A549 (cell line): ENCODE data around the gene ADAM30. TPM values are rescaled to one million over a fixed set of nuclear protein-coding genes. Genes with fewer than 3 reads are reported as not detected.

ENCODE experiments used
- ATAC-seq, 2 experiments: fragments of 200-7000 bp in 1 of 2; fragments of >200 bp in 1 of 2; cut with Nextera tagmentation in 1 of 2; cut with Tn5 transposase in 1 of 2; 3 replicates each; pipeline versions ENCODE4 v1.8.0 to v1.9.1; 2018 to 2020; ENCODE audit warnings: mild to moderate bottlenecking in 1 of 2, moderate library complexity in 1 of 2
- CTCF ChIA-PET: fragments of 300-600 bp; sonication (Branson Sonifier 250); formaldehyde crosslinking; extraction: SDS; loops from one replicate; lab custom pipeline; 2021; ENCODE audit warnings: antibody characterized with exemption, inconsistent platforms; lab: Yijun Ruan, JAX
- POLR2A ChIA-PET: fragments of 350-600 bp; formaldehyde crosslinking; extraction: SDS; loops from one replicate; lab custom pipeline; 2021; ENCODE audit warnings: antibody characterized with exemption, inconsistent platforms; lab: Yijun Ruan, JAX
- DNase-seq, 2 experiments: peaks; one replicate each; pipeline versions ENCODE4 v3.0.0 to v3.0.0-alpha.2; 2011 to 2016; ENCODE audit warnings: low read depth in 1 of 2, low spot score in 1 of 2
- FAIRE-seq: peaks from 2 replicates; lab custom pipeline; 2011; peaks lifted over from hg19 to GRCh38; lab: Jason Lieb, UNC
- H3K27ac ChIP-seq, 2 experiments: fragments of >200 bp; sonication (Bioruptor Twin); formaldehyde crosslinking; 3 replicates each; pipeline ENCODE4 v1.5.1; 2016 to 2017
- H3K4me1 ChIP-seq: fragments of >200 bp; sonication (Bioruptor Twin); formaldehyde crosslinking; 3 replicates; pipeline ENCODE4 v1.6.1; 2016
- H3K4me2 ChIP-seq: fragments of >200 bp; sonication (Bioruptor Twin); formaldehyde crosslinking; 3 replicates; pipeline ENCODE4 v1.6.1; 2016
- H3K4me3 ChIP-seq: fragments of >200 bp; sonication (Bioruptor Twin); formaldehyde crosslinking; 3 replicates; pipeline ENCODE4 v1.5.1; 2016
- H3K9me3 ChIP-seq: fragments of >200 bp; sonication (Bioruptor Twin); formaldehyde crosslinking; 3 replicates; pipeline ENCODE4 v1.6.1; 2016
- CBX2 ChIP-seq: fragments of 200-600 bp; sonication (generic); IDR thresholded peaks from 2 replicates; pipeline ENCODE4 v1.6.1; 2016; ENCODE audit warnings: low read depth, mild to moderate bottlenecking, borderline replicate concordance
- CBX8 ChIP-seq: fragments of 200-600 bp; sonication (generic); IDR thresholded peaks from 2 replicates; pipeline ENCODE4 v1.6.1; 2016
- CHD2 ChIP-seq: fragments of 150-350 bp; IDR thresholded peaks from 2 replicates; pipeline ENCODE4 v1.6.1; 2014; ENCODE audit warnings: low read length; ENCODE audit not compliant: partially characterized antibody
- EHF ChIP-seq: fragments of 250-450 bp; sonication (Bioruptor Pico); IDR thresholded peaks from 2 replicates; pipeline ENCODE4 v1.5.0; 2020; ENCODE audit warnings: mild to moderate bottlenecking
- EHMT2 ChIP-seq: fragments of 200-600 bp; sonication (generic); IDR thresholded peaks from 2 replicates; pipeline ENCODE4 v1.6.1; 2016; ENCODE audit warnings: antibody characterized with exemption, low read depth, mild to moderate bottlenecking, moderate library complexity
- EP300 ChIP-seq, 2 experiments: fragments of >200 bp; sonication (Bioruptor Twin); formaldehyde crosslinking; IDR thresholded peaks; 2 replicates in 1 of 2; 3 replicates in 1 of 2; pipeline ENCODE4 v1.6.1; 2016 to 2017
- FOSB ChIP-seq: fragments of 250-450 bp; sonication (Bioruptor Pico); IDR thresholded peaks from 2 replicates; pipeline ENCODE4 v1.5.0; 2020; ENCODE audit warnings: mild to moderate bottlenecking, moderate library complexity
- HDAC2 ChIP-seq: fragments of 200-600 bp; sonication (generic); IDR thresholded peaks from 2 replicates; pipeline ENCODE4 v1.6.1; 2016
- HEYL ChIP-seq: fragments of 250-450 bp; sonication (Bioruptor Pico); IDR thresholded peaks from 2 replicates; pipeline ENCODE4 v1.8.0; 2021; ENCODE audit warnings: mild to moderate bottlenecking, moderate library complexity
- HOXB5 ChIP-seq: fragments of 250-450 bp; sonication (Bioruptor Pico); IDR thresholded peaks from 2 replicates; pipeline ENCODE4 v1.5.0; 2020; ENCODE audit warnings: mild to moderate bottlenecking, moderate library complexity
- KDM1A ChIP-seq: fragments of 200-600 bp; sonication (generic); IDR thresholded peaks from 2 replicates; pipeline ENCODE4 v1.6.1; 2016; ENCODE audit warnings: low read depth, mild to moderate bottlenecking
- NR3C1 ChIP-seq: fragments of >200 bp; sonication (Bioruptor Twin); formaldehyde crosslinking; IDR thresholded peaks from 3 replicates; pipeline ENCODE4 v1.6.1; 2017
- POLR2A ChIP-seq: IDR thresholded peaks from 2 replicates; pipeline ENCODE4 v1.6.1; 2012; ENCODE audit warnings: mild to moderate bottlenecking, low read length
- POLR2AphosphoS2 ChIP-seq: conservative IDR thresholded peaks from 2 replicates; pipeline ENCODE4 v1.6.1; 2012; ENCODE audit warnings: low read length, improper control_type of control experiment, inconsistent platforms
- RFX5 ChIP-seq: fragments of 450-650 bp; IDR thresholded peaks from 2 replicates; pipeline ENCODE4 v1.7.1; 2014; ENCODE audit warnings: antibody characterized with exemption, mild to moderate bottlenecking, moderate library complexity
- SMC3 ChIP-seq: fragments of >200 bp; sonication (Bioruptor Twin); formaldehyde crosslinking; IDR thresholded peaks from 3 replicates; pipeline ENCODE4 v1.6.1; 2018; ENCODE audit warnings: inconsistent platforms
- SREBF2 ChIP-seq: fragments of 450-650 bp; IDR thresholded peaks from 2 replicates; pipeline ENCODE4 v1.6.1; 2014; ENCODE audit warnings: mild to moderate bottlenecking, moderate library complexity
- WGBS: methylation state at CpG from one replicate; pipeline ENCODE4 v1.1.6; 2017; ENCODE audit errors: missing lambda C conversion rate; 5-methylcytosine and 5-hydroxymethylcytosine counted together
- polyA plus RNA-seq, 4 experiments: library from polyadenylated mRNA; depleted of rRNA in 3 of 4; stranded (reverse); fragments of >200 nt; fragmentation: RNase III in 1 of 4; extraction: RNeasy Plus Mini Kit Qiagen cat#74134 plus additional on column Dnase treatment in 1 of 4; gene quantifications; 2 replicates in 3 of 4; 3 replicates in 1 of 4; pipeline ENCODE4 v1.2.3, GENCODE V29; 2011 to 2017
- TF ChIP-seq, protein P1 (sequence below): fragments of >200 bp; sonication (Bioruptor Twin); formaldehyde crosslinking; IDR thresholded peaks from 3 replicates; pipeline ENCODE4 v1.5.1; 2016
- TF ChIP-seq, protein P2 (sequence below): fragments of >200 bp; sonication (Bioruptor Twin); formaldehyde crosslinking; IDR thresholded peaks from 2 replicates; pipeline ENCODE4 v1.6.1; 2016
- TF ChIP-seq, protein P3 (sequence below): fragments of 200-600 bp; sonication (generic); IDR thresholded peaks from 2 replicates; pipeline ENCODE4 v1.6.1; 2016; ENCODE audit warnings: antibody characterized with exemption, mild to moderate bottlenecking, moderate library complexity
- TF ChIP-seq, protein P4 (sequence below): IDR thresholded peaks from 2 replicates; pipeline ENCODE4 v1.6.1; 2012
- TF ChIP-seq, protein P5 (sequence below): IDR thresholded peaks from 2 replicates; pipeline ENCODE4 v1.6.1; 2012
- TF ChIP-seq, protein P6 (sequence below): fragments of 450-650 bp; IDR thresholded peaks from 2 replicates; pipeline ENCODE4 v1.6.1; 2014; ENCODE audit warnings: antibody characterized with exemption

The ADAM30 gene
- polyA plus RNA-seq, 2 of the 4 experiments (the other 2 are of a cell fraction) = not detected

DNA sequence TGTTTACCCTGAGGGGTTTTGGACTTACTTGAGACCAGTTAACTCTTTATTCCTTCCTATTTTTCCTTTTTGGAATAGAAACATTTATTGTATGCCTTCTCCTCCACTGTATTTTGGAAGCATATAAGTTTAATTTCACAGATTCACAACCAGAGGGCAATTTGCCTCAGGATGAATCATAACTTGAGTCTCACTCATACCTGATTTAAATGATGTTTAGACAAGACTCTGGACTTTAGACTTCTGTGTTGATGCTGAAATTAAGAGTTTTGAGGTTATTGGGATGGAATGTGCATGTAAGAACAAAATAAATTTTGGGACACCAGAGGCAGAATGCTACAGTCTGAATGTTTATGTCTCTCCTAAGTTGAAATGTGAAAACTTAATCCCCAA is 7.1 kb upstream of the ADAM30 start:
- FAIRE-seq = no peak

DNA sequence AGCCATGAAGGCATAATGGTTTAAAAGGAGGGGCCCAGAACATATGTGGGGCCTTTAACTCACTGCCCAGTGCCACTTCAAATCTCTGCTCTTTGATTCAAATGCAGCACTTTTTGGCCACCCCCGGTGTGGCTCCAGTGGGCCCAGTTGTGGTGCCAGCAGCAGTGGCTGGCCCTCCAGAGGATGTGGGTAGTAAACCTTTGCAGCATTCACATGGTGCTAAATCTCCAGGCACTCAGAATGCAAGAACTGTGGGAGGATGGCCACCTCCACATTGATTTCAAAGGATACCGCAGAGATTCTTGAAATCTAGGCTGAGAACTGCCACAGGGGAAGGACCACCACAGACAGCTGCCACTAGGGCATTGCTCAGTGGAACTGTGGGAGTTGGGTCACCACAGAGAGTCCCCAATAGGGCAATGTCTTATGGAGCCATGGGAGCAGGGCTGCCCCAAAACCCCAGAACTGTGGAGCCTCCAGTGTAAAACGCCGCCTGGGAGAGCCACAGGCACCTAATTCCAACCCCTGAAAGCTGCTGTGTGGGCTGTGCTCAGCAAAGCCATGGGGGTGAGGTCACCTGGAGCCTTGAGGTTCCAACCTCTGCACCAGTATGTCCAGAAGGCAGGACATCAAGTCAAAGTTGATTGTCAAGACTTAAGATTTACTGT is 6.6 kb upstream of the ADAM30 start:
- TF ChIP-seq EHMT2 (no peak), HOXB5 (CRISPR knock-in tag) (no peak), CBX2 (no peak), EP300 (IDR thresholded peaks at IDR 0.05) (no peak), NR3C1 (no peak), HDAC2 (no peak), SMC3 (no peak), RFX5 (no peak)
- TF ChIP-seq, protein P1, sequence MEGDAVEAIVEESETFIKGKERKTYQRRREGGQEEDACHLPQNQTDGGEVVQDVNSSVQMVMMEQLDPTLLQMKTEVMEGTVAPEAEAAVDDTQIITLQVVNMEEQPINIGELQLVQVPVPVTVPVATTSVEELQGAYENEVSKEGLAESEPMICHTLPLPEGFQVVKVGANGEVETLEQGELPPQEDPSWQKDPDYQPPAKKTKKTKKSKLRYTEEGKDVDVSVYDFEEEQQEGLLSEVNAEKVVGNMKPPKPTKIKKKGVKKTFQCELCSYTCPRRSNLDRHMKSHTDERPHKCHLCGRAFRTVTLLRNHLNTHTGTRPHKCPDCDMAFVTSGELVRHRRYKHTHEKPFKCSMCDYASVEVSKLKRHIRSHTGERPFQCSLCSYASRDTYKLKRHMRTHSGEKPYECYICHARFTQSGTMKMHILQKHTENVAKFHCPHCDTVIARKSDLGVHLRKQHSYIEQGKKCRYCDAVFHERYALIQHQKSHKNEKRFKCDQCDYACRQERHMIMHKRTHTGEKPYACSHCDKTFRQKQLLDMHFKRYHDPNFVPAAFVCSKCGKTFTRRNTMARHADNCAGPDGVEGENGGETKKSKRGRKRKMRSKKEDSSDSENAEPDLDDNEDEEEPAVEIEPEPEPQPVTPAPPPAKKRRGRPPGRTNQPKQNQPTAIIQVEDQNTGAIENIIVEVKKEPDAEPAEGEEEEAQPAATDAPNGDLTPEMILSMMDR = no peak
- 69% methylated on average over 4 of the region's 4 CpGs for WGBS
- Histone ChIP-seq H3K9me3 (no peaks in the 10 kb centered on the region), H3K4me1 (no peaks in the 10 kb centered on the region), H3K4me3 (no peak overlapping the region), H3K4me2 (no peak overlapping the region), H3K27ac (no peak overlapping the region)
- POLR2A ChIA-PET = no interaction called here
- FAIRE-seq (no peak), ATAC-seq (no peak), DNase-seq (no peak)
- CTCF ChIA-PET = no interaction called here

More for the DNA sequence above, 7.1 kb upstream of the ADAM30 start:
- ChIA-PET POLR2A (no interaction called here), CTCF (no interaction called here)
- Histone ChIP-seq H3K4me3 (no peak overlapping the region), H3K27ac (no peak overlapping the region), H3K4me2 (no peak overlapping the region), H3K9me3 (no peaks in the 10 kb centered on the region), H3K4me1 (no peaks in the 10 kb centered on the region)
- ATAC-seq (no peak), DNase-seq (no peak)
- TF ChIP-seq CBX8 = no peak
- no peak for TF ChIP-seq KDM1A
- no peak for TF ChIP-seq FOSB
- TF ChIP-seq SREBF2 = no peak
- TF ChIP-seq HEYL (CRISPR knock-in tag) = no peak

DNA sequence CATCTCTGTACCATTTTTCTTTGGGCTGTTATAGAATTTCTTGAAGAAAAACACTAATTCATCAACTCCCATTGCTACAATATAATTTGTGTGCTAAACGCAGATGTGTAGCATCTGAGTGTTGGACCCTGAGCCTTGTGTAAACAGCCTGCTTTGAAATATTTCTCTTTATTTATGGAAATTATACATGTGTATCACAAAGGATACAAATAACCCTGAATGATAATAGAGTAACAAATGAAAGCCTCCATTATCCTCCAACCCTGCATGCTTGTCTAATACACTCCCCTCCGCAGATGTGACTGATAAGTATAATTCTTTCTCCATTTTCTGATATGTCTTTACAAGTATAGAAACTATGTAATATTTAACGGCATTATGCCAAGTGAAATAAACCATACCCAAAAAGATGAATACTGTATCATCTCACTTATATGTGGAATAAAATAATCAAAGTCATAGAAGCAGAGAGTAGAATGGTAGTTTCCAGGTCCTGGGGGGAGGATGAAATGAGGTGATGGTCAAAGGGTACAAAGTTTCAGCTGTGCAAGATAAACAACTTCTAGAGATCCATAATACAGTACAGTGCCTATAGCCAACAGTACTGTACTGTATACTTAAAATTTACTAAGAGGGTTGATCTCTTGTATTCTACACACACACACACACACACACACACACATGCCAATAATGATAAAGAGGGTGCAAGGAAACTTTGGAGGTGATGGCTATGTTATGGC is 2.8 kb upstream of the ADAM30 start:
- Histone ChIP-seq H3K4me3 (no peak overlapping the region), H3K4me2 (no peak overlapping the region), H3K4me1 (no peaks in the 10 kb centered on the region), H3K9me3 (no peaks in the 10 kb centered on the region), H3K27ac (no peak overlapping the region)
- CTCF ChIA-PET = interaction anchor here (1.6 kb wide), 1 partner anchor 13 kb away, joined by 4 read pairs; no protein-coding TSS in a partner anchor
- ATAC-seq (no peak), FAIRE-seq (no peak), DNase-seq (no peak)
- TF ChIP-seq, protein P2, sequence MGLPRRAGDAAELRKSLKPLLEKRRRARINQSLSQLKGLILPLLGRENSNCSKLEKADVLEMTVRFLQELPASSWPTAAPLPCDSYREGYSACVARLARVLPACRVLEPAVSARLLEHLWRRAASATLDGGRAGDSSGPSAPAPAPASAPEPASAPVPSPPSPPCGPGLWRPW = no peak
- TF ChIP-seq, protein P3, sequence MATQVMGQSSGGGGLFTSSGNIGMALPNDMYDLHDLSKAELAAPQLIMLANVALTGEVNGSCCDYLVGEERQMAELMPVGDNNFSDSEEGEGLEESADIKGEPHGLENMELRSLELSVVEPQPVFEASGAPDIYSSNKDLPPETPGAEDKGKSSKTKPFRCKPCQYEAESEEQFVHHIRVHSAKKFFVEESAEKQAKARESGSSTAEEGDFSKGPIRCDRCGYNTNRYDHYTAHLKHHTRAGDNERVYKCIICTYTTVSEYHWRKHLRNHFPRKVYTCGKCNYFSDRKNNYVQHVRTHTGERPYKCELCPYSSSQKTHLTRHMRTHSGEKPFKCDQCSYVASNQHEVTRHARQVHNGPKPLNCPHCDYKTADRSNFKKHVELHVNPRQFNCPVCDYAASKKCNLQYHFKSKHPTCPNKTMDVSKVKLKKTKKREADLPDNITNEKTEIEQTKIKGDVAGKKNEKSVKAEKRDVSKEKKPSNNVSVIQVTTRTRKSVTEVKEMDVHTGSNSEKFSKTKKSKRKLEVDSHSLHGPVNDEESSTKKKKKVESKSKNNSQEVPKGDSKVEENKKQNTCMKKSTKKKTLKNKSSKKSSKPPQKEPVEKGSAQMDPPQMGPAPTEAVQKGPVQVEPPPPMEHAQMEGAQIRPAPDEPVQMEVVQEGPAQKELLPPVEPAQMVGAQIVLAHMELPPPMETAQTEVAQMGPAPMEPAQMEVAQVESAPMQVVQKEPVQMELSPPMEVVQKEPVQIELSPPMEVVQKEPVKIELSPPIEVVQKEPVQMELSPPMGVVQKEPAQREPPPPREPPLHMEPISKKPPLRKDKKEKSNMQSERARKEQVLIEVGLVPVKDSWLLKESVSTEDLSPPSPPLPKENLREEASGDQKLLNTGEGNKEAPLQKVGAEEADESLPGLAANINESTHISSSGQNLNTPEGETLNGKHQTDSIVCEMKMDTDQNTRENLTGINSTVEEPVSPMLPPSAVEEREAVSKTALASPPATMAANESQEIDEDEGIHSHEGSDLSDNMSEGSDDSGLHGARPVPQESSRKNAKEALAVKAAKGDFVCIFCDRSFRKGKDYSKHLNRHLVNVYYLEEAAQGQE = no peak
- TF ChIP-seq SMC3 (no peak), POLR2AphosphoS2 (no peak), EHMT2 (no peak), HDAC2 (no peak), POLR2A (no peak), CHD2 (no peak), EHF (CRISPR knock-in tag) (no peak)
- TF ChIP-seq, protein P4, sequence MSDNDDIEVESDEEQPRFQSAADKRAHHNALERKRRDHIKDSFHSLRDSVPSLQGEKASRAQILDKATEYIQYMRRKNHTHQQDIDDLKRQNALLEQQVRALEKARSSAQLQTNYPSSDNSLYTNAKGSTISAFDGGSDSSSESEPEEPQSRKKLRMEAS = no peak
- TF ChIP-seq, protein P5, sequence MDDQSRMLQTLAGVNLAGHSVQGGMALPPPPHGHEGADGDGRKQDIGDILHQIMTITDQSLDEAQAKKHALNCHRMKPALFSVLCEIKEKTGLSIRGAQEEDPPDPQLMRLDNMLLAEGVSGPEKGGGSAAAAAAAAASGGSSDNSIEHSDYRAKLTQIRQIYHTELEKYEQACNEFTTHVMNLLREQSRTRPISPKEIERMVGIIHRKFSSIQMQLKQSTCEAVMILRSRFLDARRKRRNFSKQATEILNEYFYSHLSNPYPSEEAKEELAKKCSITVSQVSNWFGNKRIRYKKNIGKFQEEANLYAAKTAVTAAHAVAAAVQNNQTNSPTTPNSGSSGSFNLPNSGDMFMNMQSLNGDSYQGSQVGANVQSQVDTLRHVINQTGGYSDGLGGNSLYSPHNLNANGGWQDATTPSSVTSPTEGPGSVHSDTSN = no peak
- TF ChIP-seq, protein P6, sequence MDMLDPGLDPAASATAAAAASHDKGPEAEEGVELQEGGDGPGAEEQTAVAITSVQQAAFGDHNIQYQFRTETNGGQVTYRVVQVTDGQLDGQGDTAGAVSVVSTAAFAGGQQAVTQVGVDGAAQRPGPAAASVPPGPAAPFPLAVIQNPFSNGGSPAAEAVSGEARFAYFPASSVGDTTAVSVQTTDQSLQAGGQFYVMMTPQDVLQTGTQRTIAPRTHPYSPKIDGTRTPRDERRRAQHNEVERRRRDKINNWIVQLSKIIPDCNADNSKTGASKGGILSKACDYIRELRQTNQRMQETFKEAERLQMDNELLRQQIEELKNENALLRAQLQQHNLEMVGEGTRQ = no peak
- POLR2A ChIA-PET = no interaction called here
- 78% methylated on average over 3 of the region's 3 CpGs for WGBS
